Vagina (tissue), 2 donors: Measurements from ENCODE around the gene KIF1A.

ENCODE experiments used
- CTCF ChIP-seq, 3 experiments: fragments of 450-650 bp in 2 of 3; fragments of 200-600 bp in 1 of 3; sonication (generic) in 1 of 3; IDR thresholded peaks; one replicate each; pipeline ENCODE4 v1.5.1; 2017 to 2019; ENCODE audit warnings: antibody characterized with exemption in 3 of 3, mild to moderate bottlenecking in 2 of 3, moderate library complexity in 2 of 3
- POLR2A ChIP-seq, 2 donors: fragments of 450-650 bp; IDR thresholded peaks; one replicate each; pipeline ENCODE4 v1.6.1; 2017; ENCODE audit warnings: antibody characterized with exemption in 2 of 2, mild to moderate bottlenecking in 2 of 2, moderate library complexity in 2 of 2
- POLR2AphosphoS5 ChIP-seq, 2 donors: sonication (generic); formaldehyde crosslinking; IDR thresholded peaks; one replicate each; pipeline ENCODE4 v1.9.0; 2017; ENCODE audit warnings: antibody characterized with exemption in 2 of 2, mild to moderate bottlenecking in 2 of 2, low read depth in 1 of 2; ENCODE audit not compliant: insufficient read depth in 1 of 2

GRCh38 chr2:240664622-240665021, 155.4 kb downstream of the KIF1A start:
- no peak for TF ChIP-seq CTCF (IDR thresholded peaks at IDR 0.05)
- no peak for TF ChIP-seq POLR2A (IDR thresholded peaks at IDR 0.05)
- no peak for TF ChIP-seq POLR2AphosphoS5 (IDR thresholded peaks at IDR 0.05; ENCODE audit: insufficient read depth in 1 of 2, low read depth in 1 of 2)
